ENCODE data around the gene SPRY2. TPM values are rescaled to one million over a fixed set of nuclear protein-coding genes. Genes with fewer than 3 reads are reported as not detected.

The SPRY2 gene
- total and polyA plus RNA-seq, 2 of the 13 experiments (the other 11 are each of a cell fraction or from before 2014, with no cell fraction given), result 7.4 to 25.1 TPM

- no peak overlapping the region for H2AFZ ChIP-seq (ENCODE audit: low read length)
- no peak for DNase-seq (ENCODE audit: low spot score)
- H3K27ac ChIP-seq (ENCODE audit: extremely low read length, insufficient read depth, low read length), result no peak overlapping the region
- no peak overlapping the region for H3K4me3 ChIP-seq (replicated peaks in 1 of 3; ENCODE audit: insufficient read depth in 1 of 3, low read depth in 2 of 3, low read length in 3 of 3)
- no peaks in the 10 kb centered on the region for H3K79me2 ChIP-seq (ENCODE audit: insufficient read depth, low read length)
- 54% methylated on average over 1 of the region's 1 CpG for WGBS (ENCODE audit: low lambda C conversion rate)
- ChIA-PET CTCF (ENCODE audit: low intra/inter-chr PET ratio, low total read pairs) (no interaction called here), POLR2A (no interaction called here)
- intact Hi-C loops (cut with micrococcal nuclease; ENCODE audit: unreplicated experiment), result no loop called here
- H3K4me1 ChIP-seq (ENCODE audit: insufficient read depth, low read length), result no peaks in the 10 kb centered on the region
- no peaks in the 10 kb centered on the region for H3K36me3 ChIP-seq (replicated peaks in 1 of 2; ENCODE audit: control insufficient read depth in 1 of 2, insufficient read depth in 2 of 2, low read length in 2 of 2)
- no peak overlapping the region for H3K4me2 ChIP-seq (ENCODE audit: low read depth, low read length)
- no peaks in the 10 kb centered on the region for H3K27me3 ChIP-seq (ENCODE audit: control insufficient read depth in 1 of 2, insufficient read depth in 2 of 2, low read length in 2 of 2)
- no peak for FAIRE-seq
- TF ChIP-seq ARNT (IDR thresholded peaks at IDR 0.05), result no peak
- TF ChIP-seq ZNF7 (CRISPR knock-in tag; IDR thresholded peaks at IDR 0.05), result peak; percentile 84
- ATAC-seq, result no peak
- H3K9ac ChIP-seq (ENCODE audit: insufficient read depth, low read depth, low read length), result no peak overlapping the region
- no TSS peak for BruUV-seq (replicated peaks)
- peaks cover 6% of the 10 kb centered on the region; the same call in 1 of the 2 replicates for H3K9me3 ChIP-seq (ENCODE audit: low read length)
- in situ Hi-C loops (cut with HindIII; ENCODE audit: extremely low pct_ligation_motif_present, low pct_unique_long_range_greater_than_20kb), result no loop called here
- H4K20me1 ChIP-seq (ENCODE audit: insufficient read depth, low read length), result no peaks in the 10 kb centered on the region
Measured at GRCh38 chr13:80390338-80390737, 49.4 kb upstream of the SPRY2 start.

- POLR2A ChIA-PET, result no interaction called here
- H3K27me3 ChIP-seq (ENCODE audit: control insufficient read depth in 1 of 2, insufficient read depth in 2 of 2, low read length in 2 of 2), result no peaks in the 10 kb centered on the region
- in situ Hi-C loops (cut with HindIII; ENCODE audit: extremely low pct_ligation_motif_present, low pct_unique_long_range_greater_than_20kb), result no loop called here
- DNase-seq (ENCODE audit: low spot score), result no peak
- ATAC-seq, result no peak
- no peak overlapping the region for H3K4me3 ChIP-seq (replicated peaks in 1 of 3; ENCODE audit: insufficient read depth in 1 of 3, low read depth in 2 of 3, low read length in 3 of 3)
- intact Hi-C loops (cut with micrococcal nuclease; ENCODE audit: unreplicated experiment), result no loop called here
- WGBS (ENCODE audit: low lambda C conversion rate), result 40% methylated on average over 1 of the region's 1 CpG
- TF ChIP-seq ZNF263 (CRISPR knock-in tag; IDR thresholded peaks at IDR 0.05) (no peak), TP53 (CRISPR knock-in tag; conservative IDR thresholded peaks at IDR 0.05) (no peak), KLF16 (CRISPR knock-in tag; IDR thresholded peaks at IDR 0.05) (no peak), ZNF138 (CRISPR knock-in tag; IDR thresholded peaks at IDR 0.05; ENCODE audit: low read depth) (no peak), ZBTB26 (CRISPR knock-in tag; IDR thresholded peaks at IDR 0.05; ENCODE audit: borderline replicate concordance) (no peak), ZFP1 (CRISPR knock-in tag; IDR thresholded peaks at IDR 0.05) (no peak), IRF1 (CRISPR knock-in tag; IDR thresholded peaks at IDR 0.05; ENCODE audit: low read depth) (no peak), MED1 (CRISPR knock-in tag; IDR thresholded peaks at IDR 0.05) (no peak), ZNF512B (CRISPR knock-in tag; IDR thresholded peaks at IDR 0.05; ENCODE audit: borderline replicate concordance) (no peak), PLRG1 (conservative IDR thresholded peaks at IDR 0.05) (no peak), ZNF256 (CRISPR knock-in tag; conservative IDR thresholded peaks at IDR 0.05) (no peak), EHMT2 (IDR thresholded peaks at IDR 0.05; ENCODE audit: borderline replicate concordance, low read depth, low read length) (no peak)
- H3K79me2 ChIP-seq (ENCODE audit: insufficient read depth, low read length), result no peaks in the 10 kb centered on the region
- CTCF ChIA-PET (ENCODE audit: low intra/inter-chr PET ratio, low total read pairs), result no interaction called here
- peaks cover 6% of the 10 kb centered on the region; the same call in 1 of the 2 replicates for H3K9me3 ChIP-seq (ENCODE audit: low read length)
- H3K4me2 ChIP-seq (ENCODE audit: low read depth, low read length), result no peak overlapping the region
- FAIRE-seq, result no peak
- H3K9ac ChIP-seq (ENCODE audit: insufficient read depth, low read depth, low read length), result no peak overlapping the region
- no peaks in the 10 kb centered on the region for H3K36me3 ChIP-seq (replicated peaks in 1 of 2; ENCODE audit: control insufficient read depth in 1 of 2, insufficient read depth in 2 of 2, low read length in 2 of 2)
- no peaks in the 10 kb centered on the region for H4K20me1 ChIP-seq (ENCODE audit: insufficient read depth, low read length)
- no peak overlapping the region for H2AFZ ChIP-seq (ENCODE audit: low read length)
- no TSS peak for BruUV-seq (replicated peaks)
- no peaks in the 10 kb centered on the region for H3K4me1 ChIP-seq (ENCODE audit: insufficient read depth, low read length)
- no peak overlapping the region for H3K27ac ChIP-seq (ENCODE audit: extremely low read length, insufficient read depth, low read length)
Measured at GRCh38 chr13:80389073-80390038, 48.4 kb upstream of the SPRY2 start.

All from HepG2 (cell line).